Loucy (cell line): ENCODE data around the gene AFF1.

Experiments
- H2AFZ ChIP-seq: fragments of 200-600 bp; sonication (generic); 2 replicates; pipeline ENCODE4 v1.6.0; 2016; ENCODE audit warnings: antibody characterized with exemption, mild to moderate bottlenecking, low read length, moderate library complexity
- H3F3A ChIP-seq: fragments of 200-600 bp; 2 replicates; pipeline ENCODE4 v1.6.0; 2016; ENCODE audit warnings: antibody characterized with exemption, low read depth, mild to moderate bottlenecking
- H3K27me3 ChIP-seq: fragments of 200-600 bp; sonication (generic); 2 replicates; pipeline ENCODE4 v1.6.1; 2014; ENCODE audit warnings: low read length, mild to moderate bottlenecking; ENCODE audit not compliant: insufficient read depth, poor library complexity, severe bottlenecking
- H3K36me3 ChIP-seq: fragments of 200-600 bp; sonication (generic); 2 replicates; pipeline ENCODE4 v1.6.1; 2016; ENCODE audit warnings: low read length; ENCODE audit not compliant: insufficient read depth
- H3K4me1 ChIP-seq: fragments of 200-600 bp; sonication (generic); 2 replicates; pipeline ENCODE4 v1.5.1; 2014; ENCODE audit warnings: low read length, mild to moderate bottlenecking; ENCODE audit not compliant: insufficient read depth, poor library complexity, severe bottlenecking
- H3K4me2 ChIP-seq: fragments of 200-600 bp; sonication (generic); 2 replicates; pipeline ENCODE4 v1.6.0; 2014; ENCODE audit warnings: antibody characterized with exemption, low read length, low read depth, mild to moderate bottlenecking; ENCODE audit not compliant: poor library complexity, severe bottlenecking
- H3K4me3 ChIP-seq: fragments of 200-600 bp; sonication (generic); 2 replicates; pipeline ENCODE4 v1.5.1; 2014; ENCODE audit warnings: low read length, mild to moderate bottlenecking, mixed read lengths; ENCODE audit not compliant: poor library complexity, severe bottlenecking
- H3K79me2 ChIP-seq: fragments of 200-600 bp; sonication (generic); 2 replicates; pipeline ENCODE4 v1.6.1; 2014; ENCODE audit warnings: low read length; ENCODE audit not compliant: insufficient read depth
- H3K9ac ChIP-seq: fragments of 200-600 bp; sonication (generic); 2 replicates; pipeline ENCODE4 v1.6.0; 2014; ENCODE audit warnings: mild to moderate bottlenecking, low read depth, low read length, moderate library complexity; ENCODE audit not compliant: poor library complexity, severe bottlenecking
- H3K9me2 ChIP-seq: fragments of 200-600 bp; sonication (generic); replicated peaks from 2 replicates; pipeline ENCODE4 v1.6.1; 2016; ENCODE audit warnings: low read depth, low read length, mixed read lengths
- H3K9me3 ChIP-seq: fragments of 200-600 bp; sonication (generic); 2 replicates; pipeline ENCODE4 v1.6.1; 2014; ENCODE audit warnings: mild to moderate bottlenecking, antibody characterized with exemption, low read length, low read depth; ENCODE audit not compliant: insufficient read depth
- H4K20me1 ChIP-seq: fragments of 200-600 bp; sonication (generic); 2 replicates; pipeline ENCODE4 v1.6.0; 2014; ENCODE audit warnings: antibody characterized with exemption, low read length, mild to moderate bottlenecking; ENCODE audit not compliant: insufficient read depth, poor library complexity, severe bottlenecking
- CTCF ChIP-seq: fragments of 200-600 bp; sonication (generic); conservative IDR thresholded peaks from 2 replicates; pipeline ENCODE4 v1.5.1; 2014; ENCODE audit warnings: mild to moderate bottlenecking, antibody characterized with exemption, low read length
- EZH2phosphoT487 ChIP-seq: fragments of 200-600 bp; IDR thresholded peaks from 2 replicates; pipeline ENCODE4 v1.6.1; 2018; ENCODE audit warnings: antibody characterized with exemption, mild to moderate bottlenecking, moderate library complexity, borderline replicate concordance

AFF1 gene

GRCh38 chr4:86965019-86965976 lies 30.5 kb downstream of the AFF1 start:
- Histone ChIP-seq H3K36me3 (no peaks in the 10 kb centered on the region), H3K9me2 (no peaks in the 10 kb centered on the region), H3K4me3 (peak overlapping the region; percentile 3), H3K4me1 (peaks cover 81% of the 10 kb centered on the region), H3K9ac (peak overlapping the region; percentile 31), H3K27me3 (no peaks in the 10 kb centered on the region), H3K79me2 (peaks cover 70% of the 10 kb centered on the region), H3F3A (peaks cover 18% of the 10 kb centered on the region), H2AFZ (no peak overlapping the region), H4K20me1 (no peaks in the 10 kb centered on the region), H3K9me3 (no peaks in the 10 kb centered on the region), H3K4me2 (peak overlapping the region; percentile 31)
- TF ChIP-seq EZH2phosphoT487: no peak
- TF ChIP-seq CTCF: no peak

DNA sequence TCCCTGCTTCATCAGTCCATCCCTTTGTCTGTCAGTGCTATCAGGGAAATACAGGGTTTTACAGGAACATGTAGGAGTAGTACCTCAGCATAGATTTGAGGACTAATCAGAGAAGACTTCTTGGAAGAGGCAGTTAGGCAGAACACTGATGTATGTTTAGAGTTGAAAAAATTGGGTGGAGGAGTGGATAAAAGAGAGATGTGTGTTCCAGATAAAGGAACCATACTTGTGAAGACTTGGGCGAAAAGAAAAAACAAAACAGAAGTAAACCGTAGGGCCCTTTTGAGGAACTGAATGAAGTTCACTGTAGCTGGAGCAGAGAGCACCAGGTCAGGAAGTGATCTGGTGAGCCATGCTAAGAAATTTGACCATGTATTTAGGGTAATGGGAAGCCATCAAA lies 32.3 kb downstream of the AFF1 start:
- peak overlapping the region; percentile 16 for H3K9ac ChIP-seq
- peaks cover 81% of the 10 kb centered on the region for H3K4me1 ChIP-seq
- no peaks in the 10 kb centered on the region for H4K20me1 ChIP-seq
- H3K36me3 ChIP-seq: no peaks in the 10 kb centered on the region
- H3K4me3 ChIP-seq: no peak overlapping the region
- no peak for TF ChIP-seq EZH2phosphoT487
- no peak for TF ChIP-seq CTCF
- H3K79me2 ChIP-seq: peaks cover 86% of the 10 kb centered on the region
- H2AFZ ChIP-seq: no peak overlapping the region
- no peaks in the 10 kb centered on the region for H3K27me3 ChIP-seq
- peaks cover 4% of the 10 kb centered on the region; the same call in 1 of the 2 replicates for H3F3A ChIP-seq
- H3K4me2 ChIP-seq: peak overlapping the region; percentile 37
- no peaks in the 10 kb centered on the region for H3K9me3 ChIP-seq
- H3K9me2 ChIP-seq: no peaks in the 10 kb centered on the region

- Histone ChIP-seq H3K9ac (peak overlapping the region; percentile 16), H2AFZ (no peak overlapping the region), H3K4me1 (peaks cover 77% of the 10 kb centered on the region), H3K27me3 (no peaks in the 10 kb centered on the region), H4K20me1 (no peaks in the 10 kb centered on the region), H3K9me2 (no peaks in the 10 kb centered on the region), H3K4me2 (peak overlapping the region; percentile 37), H3K36me3 (no peaks in the 10 kb centered on the region), H3K4me3 (no peak overlapping the region), H3K9me3 (no peaks in the 10 kb centered on the region), H3F3A (no peaks in the 10 kb centered on the region), H3K79me2 (peaks cover 90% of the 10 kb centered on the region)
- TF ChIP-seq CTCF (no peak), EZH2phosphoT487 (no peak)
These were observed 33.0 kb downstream of the AFF1 start for GRCh38 chr4:86967798-86968197.
